Measurements from ENCODE around the gene CTSZ.

GRCh38 chr20:59013031-59013951 is 6.2 kb upstream of the CTSZ start:
- TF ChIP-seq CSDC2 (CRISPR knock-in tag; IDR thresholded peaks at IDR 0.05) = no peak
- TF ChIP-seq, protein P1, sequence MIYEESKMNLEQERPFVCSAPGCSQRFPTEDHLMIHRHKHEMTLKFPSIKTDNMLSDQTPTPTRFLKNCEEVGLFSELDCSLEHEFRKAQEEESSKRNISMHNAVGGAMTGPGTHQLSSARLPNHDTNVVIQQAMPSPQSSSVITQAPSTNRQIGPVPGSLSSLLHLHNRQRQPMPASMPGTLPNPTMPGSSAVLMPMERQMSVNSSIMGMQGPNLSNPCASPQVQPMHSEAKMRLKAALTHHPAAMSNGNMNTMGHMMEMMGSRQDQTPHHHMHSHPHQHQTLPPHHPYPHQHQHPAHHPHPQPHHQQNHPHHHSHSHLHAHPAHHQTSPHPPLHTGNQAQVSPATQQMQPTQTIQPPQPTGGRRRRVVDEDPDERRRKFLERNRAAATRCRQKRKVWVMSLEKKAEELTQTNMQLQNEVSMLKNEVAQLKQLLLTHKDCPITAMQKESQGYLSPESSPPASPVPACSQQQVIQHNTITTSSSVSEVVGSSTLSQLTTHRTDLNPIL (CRISPR knock-in tag; IDR thresholded peaks at IDR 0.05; ENCODE audit: low read depth) = no peak

Data from SK-N-SH treated with all-trans-retinoic acid at 6 μM for 48 hours (cell line).